ENCODE data around the gene LGR4. TPM values are rescaled to one million over a fixed set of nuclear protein-coding genes. Genes with fewer than 3 reads are reported as not detected.

LGR4 gene
- total RNA-seq, 1 donor from 2014 or later, result 3.0 TPM

DNA sequence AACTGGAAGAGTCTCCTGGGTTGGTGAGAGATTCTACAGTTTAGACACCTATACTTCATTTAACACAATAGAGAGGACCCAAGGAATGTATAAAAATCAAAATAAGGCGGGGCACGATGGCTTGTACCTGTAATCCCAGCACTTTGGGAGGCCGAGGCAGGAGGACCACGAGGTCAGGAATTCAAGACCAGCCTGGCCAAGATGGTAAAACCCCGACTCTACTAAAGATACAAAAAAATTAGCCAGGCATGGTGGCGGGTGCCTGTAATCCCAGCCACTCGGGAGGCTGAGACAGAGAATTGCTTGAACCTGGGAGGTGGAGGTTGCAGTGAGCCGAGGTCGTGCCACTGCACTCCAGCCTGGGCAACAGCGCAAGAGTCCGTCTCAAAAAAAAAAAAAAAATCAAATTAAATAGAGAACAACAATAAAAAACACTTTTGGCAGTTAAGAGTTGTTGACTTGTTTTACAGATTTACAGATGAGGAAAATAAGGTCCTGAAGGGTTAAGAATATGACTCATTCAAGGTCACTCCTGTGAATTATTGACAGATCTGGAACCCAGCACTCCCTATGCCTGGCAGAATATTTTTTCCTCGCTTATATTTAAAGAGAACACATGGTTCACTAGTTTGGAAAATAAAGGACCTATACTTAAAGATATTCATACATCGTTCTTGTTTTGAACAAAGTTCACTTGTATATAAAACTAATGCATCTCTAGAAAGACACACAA is 5.2 kb downstream of the LGR4 start:
- no peaks in the 10 kb centered on the region for H3K36me3 Mint-ChIP-seq (ENCODE audit: low read depth)
- H3K4me3 Mint-ChIP-seq, result no peak overlapping the region
- H3K27ac Mint-ChIP-seq, result no peak overlapping the region
- no peak for DNase-seq
- intact Hi-C loops (cut with micrococcal nuclease), result no loop called here
- POLR2A ChIA-PET, result no interaction called here
- TF ChIP-seq, protein P1, sequence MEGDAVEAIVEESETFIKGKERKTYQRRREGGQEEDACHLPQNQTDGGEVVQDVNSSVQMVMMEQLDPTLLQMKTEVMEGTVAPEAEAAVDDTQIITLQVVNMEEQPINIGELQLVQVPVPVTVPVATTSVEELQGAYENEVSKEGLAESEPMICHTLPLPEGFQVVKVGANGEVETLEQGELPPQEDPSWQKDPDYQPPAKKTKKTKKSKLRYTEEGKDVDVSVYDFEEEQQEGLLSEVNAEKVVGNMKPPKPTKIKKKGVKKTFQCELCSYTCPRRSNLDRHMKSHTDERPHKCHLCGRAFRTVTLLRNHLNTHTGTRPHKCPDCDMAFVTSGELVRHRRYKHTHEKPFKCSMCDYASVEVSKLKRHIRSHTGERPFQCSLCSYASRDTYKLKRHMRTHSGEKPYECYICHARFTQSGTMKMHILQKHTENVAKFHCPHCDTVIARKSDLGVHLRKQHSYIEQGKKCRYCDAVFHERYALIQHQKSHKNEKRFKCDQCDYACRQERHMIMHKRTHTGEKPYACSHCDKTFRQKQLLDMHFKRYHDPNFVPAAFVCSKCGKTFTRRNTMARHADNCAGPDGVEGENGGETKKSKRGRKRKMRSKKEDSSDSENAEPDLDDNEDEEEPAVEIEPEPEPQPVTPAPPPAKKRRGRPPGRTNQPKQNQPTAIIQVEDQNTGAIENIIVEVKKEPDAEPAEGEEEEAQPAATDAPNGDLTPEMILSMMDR (IDR thresholded peaks at IDR 0.05), result no peak
- peaks cover 26% of the 10 kb centered on the region for H3K27me3 Mint-ChIP-seq
- no peaks in the 10 kb centered on the region for H3K9me3 Mint-ChIP-seq
- CTCF ChIA-PET, result interaction anchor here (0.6 kb wide), 1 partner anchor 1224 kb away, joined by 3 read pairs; no protein-coding TSS in a partner anchor
- no peak for ATAC-seq (ENCODE audit: low read depth)
- H3K4me1 Mint-ChIP-seq, result peaks cover 25% of the 10 kb centered on the region

DNA sequence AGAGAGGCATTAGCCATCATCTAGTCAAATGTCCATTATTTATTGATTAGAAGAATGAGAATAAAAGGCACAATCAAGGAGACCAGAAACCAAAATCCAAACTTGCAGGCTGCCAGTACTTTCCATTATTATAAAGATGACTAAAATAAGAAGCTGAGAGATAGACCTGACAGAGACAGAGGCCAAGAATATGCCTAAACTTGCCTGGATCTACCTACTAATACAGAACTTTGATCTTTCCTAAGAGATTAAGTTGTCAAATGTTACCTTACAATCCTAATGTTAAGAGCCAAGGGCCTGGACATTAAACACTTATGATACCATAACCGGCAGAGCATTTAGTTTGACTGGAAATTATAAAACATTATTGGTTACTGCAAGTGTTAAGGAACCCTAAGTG is 6.2 kb downstream of the LGR4 start:
- TF ChIP-seq, protein P1 (IDR thresholded peaks at IDR 0.05), result no peak
- ATAC-seq (ENCODE audit: low read depth), result no peak
- H3K4me3 Mint-ChIP-seq, result no peak overlapping the region
- no peaks in the 10 kb centered on the region for H3K36me3 Mint-ChIP-seq (ENCODE audit: low read depth)
- ChIA-PET CTCF (no interaction called here), POLR2A (no interaction called here)
- no peak for DNase-seq
- peaks cover 22% of the 10 kb centered on the region for H3K4me1 Mint-ChIP-seq
- intact Hi-C loops (cut with micrococcal nuclease), result no loop called here
- no peak overlapping the region for H3K27ac Mint-ChIP-seq
- peaks cover 26% of the 10 kb centered on the region for H3K27me3 Mint-ChIP-seq
- H3K9me3 Mint-ChIP-seq, result no peaks in the 10 kb centered on the region

DNA sequence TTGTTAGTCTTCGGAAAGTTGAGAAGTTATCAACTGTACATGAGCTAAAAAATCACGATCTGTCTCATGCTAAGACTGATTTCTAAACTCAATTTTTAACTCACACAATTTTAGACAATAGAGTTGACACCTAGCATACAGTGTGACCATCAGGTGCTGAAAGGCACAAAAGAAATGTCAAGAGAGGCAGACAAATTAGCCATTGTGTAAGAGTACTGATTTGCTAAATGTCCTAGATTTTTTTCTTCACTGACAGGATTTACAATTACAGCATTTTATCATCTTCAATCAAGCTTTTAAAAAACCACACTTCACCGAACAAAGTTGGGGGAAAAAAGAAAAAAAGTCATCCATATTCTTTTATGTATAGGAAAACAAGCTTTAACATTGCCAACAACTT is 7.0 kb downstream of the LGR4 start:
- no peak for DNase-seq
- Mint-ChIP-seq H3K27ac (no peak overlapping the region), H3K4me1 (peaks cover 15% of the 10 kb centered on the region), H3K36me3 (ENCODE audit: low read depth) (no peaks in the 10 kb centered on the region), H3K27me3 (peaks cover 27% of the 10 kb centered on the region), H3K4me3 (no peak overlapping the region), H3K9me3 (no peaks in the 10 kb centered on the region)
- intact Hi-C loops (cut with micrococcal nuclease), result no loop called here
- ChIA-PET CTCF (interaction anchor here (2.0 kb wide), 1 partner anchor 20 kb away, joined by 7 read pairs; no protein-coding TSS in a partner anchor), POLR2A (no interaction called here)
- ATAC-seq (ENCODE audit: low read depth), result no peak
- TF ChIP-seq, protein P1 (IDR thresholded peaks at IDR 0.05), result no peak

DNA sequence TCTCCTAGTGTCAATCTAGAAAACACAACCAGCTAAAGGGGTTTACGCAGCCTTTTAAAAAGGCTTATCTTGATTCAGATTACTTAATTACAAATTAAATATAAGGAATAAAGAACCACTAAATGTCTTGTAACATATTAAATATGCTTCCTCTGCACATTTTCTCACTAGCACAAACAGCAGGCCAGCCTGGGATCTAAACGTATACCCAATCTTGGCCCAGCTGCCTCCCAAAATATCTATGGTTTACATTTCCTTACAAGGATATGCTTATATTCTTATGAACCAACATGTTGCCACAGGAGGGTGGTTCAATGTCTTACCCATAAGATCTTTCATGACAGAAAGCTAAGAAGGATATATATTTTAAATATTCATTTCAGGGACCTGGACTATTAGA is 7.7 kb downstream of the LGR4 start:
- H3K36me3 Mint-ChIP-seq (ENCODE audit: low read depth), result no peaks in the 10 kb centered on the region
- ChIA-PET POLR2A (no interaction called here), CTCF (interaction anchor here (2.0 kb wide), 1 partner anchor 21 kb away, joined by 7 read pairs; no protein-coding TSS in a partner anchor)
- ATAC-seq (ENCODE audit: low read depth) (no peak), DNase-seq (no peak)
- H3K4me1 Mint-ChIP-seq, result peaks cover 8% of the 10 kb centered on the region
- intact Hi-C loops (cut with micrococcal nuclease), result no loop called here
- no peak overlapping the region for H3K4me3 Mint-ChIP-seq
- H3K27me3 Mint-ChIP-seq, result peaks cover 28% of the 10 kb centered on the region
- H3K9me3 Mint-ChIP-seq, result no peaks in the 10 kb centered on the region
- TF ChIP-seq, protein P1 (IDR thresholded peaks at IDR 0.05), result no peak
- no peak overlapping the region for H3K27ac Mint-ChIP-seq

DNA sequence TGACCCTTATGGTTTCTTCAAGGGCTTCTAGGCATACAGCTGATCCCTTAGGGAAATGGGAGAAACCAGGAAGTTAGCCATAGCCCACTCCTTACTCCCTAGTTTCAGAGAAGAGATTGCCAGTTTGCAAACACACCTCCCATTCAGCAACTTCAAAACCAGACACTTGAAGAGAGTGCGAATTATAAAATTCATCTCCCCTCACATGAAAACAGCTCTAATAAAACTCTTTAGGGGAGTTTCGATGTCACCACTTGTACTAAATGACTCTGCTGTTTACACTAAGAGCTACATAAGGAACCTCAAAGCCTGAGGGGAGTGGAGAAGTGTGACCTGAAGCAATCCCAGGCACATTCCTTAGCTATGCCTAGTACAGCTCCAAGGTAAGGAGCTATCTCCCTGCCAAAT is 8.3 kb downstream of the LGR4 start:
- CTCF ChIA-PET, result interaction anchor here (2.0 kb wide), 1 partner anchor 21 kb away, joined by 7 read pairs; no protein-coding TSS in a partner anchor
- DNase-seq, result no peak
- ATAC-seq (ENCODE audit: low read depth), result no peak
- Mint-ChIP-seq H3K27ac (no peak overlapping the region), H3K27me3 (peaks cover 26% of the 10 kb centered on the region), H3K9me3 (no peaks in the 10 kb centered on the region), H3K36me3 (ENCODE audit: low read depth) (no peaks in the 10 kb centered on the region), H3K4me1 (peaks cover 3% of the 10 kb centered on the region), H3K4me3 (no peak overlapping the region)
- POLR2A ChIA-PET, result no interaction called here
- TF ChIP-seq, protein P1 (IDR thresholded peaks at IDR 0.05), result no peak
- intact Hi-C loops (cut with micrococcal nuclease), result no loop called here
